NT2/D1 (cell line): ENCODE results near the gene TPM3.
"Not testable (repeated sequence)": the region's sequence is repeated elsewhere in the genome, so short reads cannot be mapped to it uniquely, and the experiment has no call there.

ENCODE experiments used
- SUZ12 ChIP-seq: IDR thresholded peaks from 2 replicates; pipeline ENCODE4 v1.6.1; 2011; ENCODE audit not compliant: insufficient read length, insufficient read depth; ENCODE audit errors: extremely low read depth
- YY1 ChIP-seq: IDR thresholded peaks from 2 replicates; pipeline ENCODE4 v1.6.1; 2011; ENCODE audit not compliant: insufficient read length, insufficient read depth

DNA sequence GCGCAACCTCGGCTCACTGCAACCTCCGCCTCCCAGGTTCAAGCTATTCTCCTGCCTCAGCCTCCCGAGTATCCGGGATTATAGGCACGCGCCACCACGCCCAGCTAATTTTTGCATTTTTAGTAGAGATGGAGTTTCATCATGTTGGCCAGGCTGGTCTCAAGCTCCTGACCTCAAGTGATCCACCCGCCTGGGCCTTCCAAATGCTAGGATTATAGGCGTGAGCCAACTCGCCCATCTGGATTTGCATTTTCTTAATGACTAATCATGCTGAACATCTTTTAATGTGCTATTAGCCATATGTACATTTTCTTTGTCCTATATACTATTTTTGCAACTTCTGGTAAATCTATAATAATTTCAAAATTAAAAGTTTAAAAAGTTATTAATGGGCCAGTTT, 68.7 kb downstream of the TPM3 start:
- not testable (repeated sequence) for TF ChIP-seq YY1, SUZ12
